ENCODE measurements around the gene GCM1. TPM values are rescaled to one million over a fixed set of nuclear protein-coding genes. Genes with fewer than 3 reads are reported as not detected.

Gene GCM1
- total RNA-seq, 6 experiments from 2014 or later: not detected

- Histone ChIP-seq H3K27ac (no peak overlapping the region), H3K4me3 (no peak overlapping the region), H3K27me3 (no peaks in the 10 kb centered on the region), H3K9me3 (no peaks in the 10 kb centered on the region), H3K36me3 (no peaks in the 10 kb centered on the region), H3K4me1 (no peaks in the 10 kb centered on the region)
- 20% methylated on average over 1 of the region's 2 CpGs for WGBS (ENCODE audit: insufficient coverage, low coverage, low lambda C conversion rate, missing lambda C conversion rate)
- TF ChIP-seq CTCF (IDR thresholded peaks at IDR 0.05): no peak
- TF ChIP-seq POLR2A (IDR thresholded peaks at IDR 0.05): no peak
- DNase-seq (no peak), ATAC-seq (no peak)
- intact Hi-C loops (cut with DNase I): no loop called here
These were observed 39.0 kb downstream of the GCM1 start for GRCh38 chr6:53109612-53110011.

- Histone ChIP-seq H3K4me3 (no peak overlapping the region), H3K4me1 (no peaks in the 10 kb centered on the region), H3K27ac (no peak overlapping the region), H3K36me3 (peaks cover 0 to 10% (median 1%) of the 10 kb centered on the region in 4 donors), H3K9me3 (no peaks in the 10 kb centered on the region), H3K27me3 (no peaks in the 10 kb centered on the region)
- no peak for DNase-seq
- intact Hi-C loops (cut with DNase I): no loop called here
- no peak for TF ChIP-seq POLR2A (IDR thresholded peaks at IDR 0.05)
- no peak for TF ChIP-seq CTCF (IDR thresholded peaks at IDR 0.05)
- no peak for ATAC-seq
- WGBS (ENCODE audit: insufficient coverage, low coverage, low lambda C conversion rate, missing lambda C conversion rate): 89% methylated on average over 1 of the region's 4 CpGs
These were observed 41.5 kb downstream of the GCM1 start for GRCh38 chr6:53107091-53107490.

GRCh38 chr6:53104916-53105315 is 43.7 kb downstream of the GCM1 start:
- no peaks in the 10 kb centered on the region for H3K9me3 ChIP-seq
- H3K4me1 ChIP-seq: no peaks in the 10 kb centered on the region
- no peak for DNase-seq
- no peak overlapping the region for H3K4me3 ChIP-seq
- H3K27me3 ChIP-seq: no peaks in the 10 kb centered on the region
- intact Hi-C loops (cut with DNase I): no loop called here
- no peak for ATAC-seq
- no peak overlapping the region for H3K27ac ChIP-seq
- peaks cover 0 to 29% (median 8%) of the 10 kb centered on the region in 4 donors for H3K36me3 ChIP-seq
- TF ChIP-seq POLR2A (IDR thresholded peaks at IDR 0.05) (no peak), CTCF (IDR thresholded peaks at IDR 0.05) (no peak)

- DNase-seq: no peak
These were observed 44.5 kb downstream of the GCM1 start for GRCh38 chr6:53103993-53104675.

More at GRCh38 chr6:53103993-53104675, 44.5 kb downstream of the GCM1 start:
- peaks cover 0 to 29% (median 8%) of the 10 kb centered on the region in 4 donors for H3K36me3 ChIP-seq
- no peaks in the 10 kb centered on the region for H3K27me3 ChIP-seq
- intact Hi-C loops (cut with DNase I): no loop called here
- 87% methylated on average over 3 of the region's 3 CpGs for WGBS (ENCODE audit: insufficient coverage, low coverage, low lambda C conversion rate, missing lambda C conversion rate)
- no peak overlapping the region for H3K27ac ChIP-seq
- no peak overlapping the region for H3K4me3 ChIP-seq
- no peaks in the 10 kb centered on the region for H3K9me3 ChIP-seq
- ATAC-seq: no peak
- TF ChIP-seq POLR2A (IDR thresholded peaks at IDR 0.05) (no peak), CTCF (IDR thresholded peaks at IDR 0.05) (no peak)
- no peaks in the 10 kb centered on the region for H3K4me1 ChIP-seq
